VCaP (cell line): ENCODE measurements around the gene ZNF211.

Experiments used
- H3K27ac ChIP-seq: fragments of 450-650 bp; 2 replicates; pipeline ENCODE4 v1.5.1; 2017
- CTCF ChIP-seq: fragments of 450-650 bp; conservative IDR thresholded peaks from 2 replicates; pipeline ENCODE4 v1.5.1; 2017; ENCODE audit warnings: mild to moderate bottlenecking, moderate library complexity

ZNF211 gene

DNA sequence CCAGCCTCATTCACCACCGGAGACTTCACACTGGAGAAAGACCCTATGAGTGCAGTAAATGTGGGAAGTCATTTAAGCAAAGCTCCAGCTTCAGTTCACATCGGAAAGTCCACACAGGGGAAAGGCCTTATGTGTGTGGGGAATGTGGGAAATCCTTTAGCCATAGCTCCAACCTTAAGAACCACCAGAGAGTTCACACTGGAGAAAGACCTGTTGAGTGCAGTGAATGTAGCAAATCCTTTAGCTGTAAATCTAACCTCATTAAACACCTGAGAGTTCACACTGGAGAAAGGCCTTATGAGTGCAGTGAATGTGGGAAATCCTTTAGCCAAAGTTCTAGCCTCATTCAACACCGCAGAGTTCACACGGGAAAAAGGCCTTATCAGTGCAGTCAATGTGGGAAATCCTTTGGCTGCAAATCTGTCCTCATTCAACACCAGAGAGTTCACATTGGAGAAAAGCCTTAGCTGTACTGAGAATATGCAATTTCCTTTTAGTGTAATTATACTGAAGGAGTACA, 8.8 kb downstream of the ZNF211 start:
- TF ChIP-seq CTCF: no peak
- peak overlapping the region; percentile 76 for H3K27ac ChIP-seq

- no peak for TF ChIP-seq CTCF
- H3K27ac ChIP-seq: peak overlapping the region; percentile 76
Measured at GRCh38 chr19:57642396-57643046, 9.6 kb downstream of the ZNF211 start.

- H3K27ac ChIP-seq: peak overlapping the region; percentile 76
- TF ChIP-seq CTCF: no peak
Measured at GRCh38 chr19:57643734-57644133, 10.8 kb downstream of the ZNF211 start.

- no peak overlapping the region for H3K27ac ChIP-seq
- no peak for TF ChIP-seq CTCF
Measured at GRCh38 chr19:57648331-57649003, 15.5 kb downstream of the ZNF211 start.

DNA sequence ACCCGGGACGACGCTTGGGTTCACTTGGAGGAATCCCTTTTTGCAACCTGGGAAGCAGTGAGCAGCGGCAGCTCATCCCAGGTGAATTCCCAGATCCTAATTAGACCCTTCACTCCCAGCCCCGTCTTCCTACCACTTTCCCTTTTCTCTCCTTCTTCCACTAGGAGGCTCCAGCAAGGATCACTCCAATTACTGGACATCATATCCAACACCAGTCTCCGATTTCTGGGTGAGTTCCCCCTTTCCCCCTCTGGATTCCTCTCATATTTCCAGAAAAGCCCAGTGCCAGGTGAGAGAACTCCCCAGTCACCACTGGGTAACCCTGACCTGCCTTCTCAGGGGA, 18.7 kb downstream of the ZNF211 start:
- TF ChIP-seq CTCF: no peak
- H3K27ac ChIP-seq: no peak overlapping the region

DNA sequence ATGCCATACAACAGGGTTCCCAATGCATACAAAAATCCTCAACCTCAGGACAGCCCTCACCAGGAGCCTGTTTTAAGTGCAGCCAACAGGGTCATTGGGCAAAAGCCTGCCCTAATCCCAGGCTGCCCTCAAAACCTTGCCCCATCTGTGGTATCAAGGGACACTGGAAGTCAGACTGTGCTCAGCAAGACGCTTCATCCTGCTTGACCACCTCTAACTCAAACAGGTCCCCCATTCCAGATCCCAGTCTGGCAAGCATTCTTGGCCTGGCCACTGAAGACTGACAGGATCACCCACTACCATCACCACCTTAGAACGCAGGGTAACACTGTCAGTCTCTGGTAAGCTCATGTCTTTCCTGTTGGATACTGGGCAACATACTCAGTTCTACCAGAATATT, 20.7 kb downstream of the ZNF211 start:
- no peak for TF ChIP-seq CTCF
- no peak overlapping the region for H3K27ac ChIP-seq

GRCh38 chr19:57655443-57655842, 22.5 kb downstream of the ZNF211 start:
- TF ChIP-seq CTCF: no peak
- H3K27ac ChIP-seq: no peak overlapping the region
